ENCODE measurements around the gene PARD3. TPM values are rescaled to one million over a fixed set of nuclear protein-coding genes. Genes with fewer than 3 reads are reported as not detected.

PARD3 gene
- total RNA-seq, 1 donor from 2014 or later, result 34.1 TPM

- TF ChIP-seq, protein P1, sequence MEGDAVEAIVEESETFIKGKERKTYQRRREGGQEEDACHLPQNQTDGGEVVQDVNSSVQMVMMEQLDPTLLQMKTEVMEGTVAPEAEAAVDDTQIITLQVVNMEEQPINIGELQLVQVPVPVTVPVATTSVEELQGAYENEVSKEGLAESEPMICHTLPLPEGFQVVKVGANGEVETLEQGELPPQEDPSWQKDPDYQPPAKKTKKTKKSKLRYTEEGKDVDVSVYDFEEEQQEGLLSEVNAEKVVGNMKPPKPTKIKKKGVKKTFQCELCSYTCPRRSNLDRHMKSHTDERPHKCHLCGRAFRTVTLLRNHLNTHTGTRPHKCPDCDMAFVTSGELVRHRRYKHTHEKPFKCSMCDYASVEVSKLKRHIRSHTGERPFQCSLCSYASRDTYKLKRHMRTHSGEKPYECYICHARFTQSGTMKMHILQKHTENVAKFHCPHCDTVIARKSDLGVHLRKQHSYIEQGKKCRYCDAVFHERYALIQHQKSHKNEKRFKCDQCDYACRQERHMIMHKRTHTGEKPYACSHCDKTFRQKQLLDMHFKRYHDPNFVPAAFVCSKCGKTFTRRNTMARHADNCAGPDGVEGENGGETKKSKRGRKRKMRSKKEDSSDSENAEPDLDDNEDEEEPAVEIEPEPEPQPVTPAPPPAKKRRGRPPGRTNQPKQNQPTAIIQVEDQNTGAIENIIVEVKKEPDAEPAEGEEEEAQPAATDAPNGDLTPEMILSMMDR (IDR thresholded peaks at IDR 0.05), result no peak
Observed at GRCh38 chr10:34575882-34576281, 239.2 kb downstream of the PARD3 start.

GRCh38 chr10:34574353-34574934 lies 240.7 kb downstream of the PARD3 start:
- no peak overlapping the region for H3K4me3 ChIP-seq
- ATAC-seq (no peak), DNase-seq (no peak)
- no peaks in the 10 kb centered on the region for H3K36me3 ChIP-seq
- H3K9me3 ChIP-seq, result no peaks in the 10 kb centered on the region
- intact Hi-C loops (cut with DNase I), result no loop called here
- no peaks in the 10 kb centered on the region for H3K27me3 ChIP-seq (ENCODE audit: low read depth)
- no peaks in the 10 kb centered on the region for H3K4me1 ChIP-seq
- no peak overlapping the region for H3K27ac ChIP-seq
- TF ChIP-seq, protein P1 (IDR thresholded peaks at IDR 0.05), result no peak

More at GRCh38 chr10:34575882-34576281, 239.2 kb downstream of the PARD3 start:
- Histone ChIP-seq H3K4me3 (no peak overlapping the region), H3K27ac (no peak overlapping the region), H3K9me3 (no peaks in the 10 kb centered on the region), H3K4me1 (peaks cover 5% of the 10 kb centered on the region), H3K36me3 (no peaks in the 10 kb centered on the region), H3K27me3 (ENCODE audit: low read depth) (no peaks in the 10 kb centered on the region)
- intact Hi-C loops (cut with DNase I), result no loop called here
- DNase-seq (no peak), ATAC-seq (no peak)

- intact Hi-C loops (cut with DNase I), result no loop called here
- ATAC-seq, result no peak
- H3K9me3 ChIP-seq, result no peaks in the 10 kb centered on the region
- TF ChIP-seq, protein P1 (IDR thresholded peaks at IDR 0.05), result no peak
- no peaks in the 10 kb centered on the region for H3K4me1 ChIP-seq
- H3K27ac ChIP-seq, result no peak overlapping the region
- no peak for DNase-seq
- no peak overlapping the region for H3K4me3 ChIP-seq
- H3K27me3 ChIP-seq (ENCODE audit: low read depth), result no peaks in the 10 kb centered on the region
- no peaks in the 10 kb centered on the region for H3K36me3 ChIP-seq
Observed at GRCh38 chr10:34570887-34571286, 244.2 kb downstream of the PARD3 start.

- Histone ChIP-seq H3K9me3 (no peaks in the 10 kb centered on the region), H3K4me3 (no peak overlapping the region), H3K4me1 (no peaks in the 10 kb centered on the region), H3K27ac (no peak overlapping the region), H3K27me3 (ENCODE audit: low read depth) (no peaks in the 10 kb centered on the region), H3K36me3 (no peaks in the 10 kb centered on the region)
- ATAC-seq, result no peak
- DNase-seq, result no peak
- TF ChIP-seq, protein P1 (IDR thresholded peaks at IDR 0.05), result no peak
- intact Hi-C loops (cut with DNase I), result no loop called here
Observed at GRCh38 chr10:34567659-34568253, 247.3 kb downstream of the PARD3 start.

DNA sequence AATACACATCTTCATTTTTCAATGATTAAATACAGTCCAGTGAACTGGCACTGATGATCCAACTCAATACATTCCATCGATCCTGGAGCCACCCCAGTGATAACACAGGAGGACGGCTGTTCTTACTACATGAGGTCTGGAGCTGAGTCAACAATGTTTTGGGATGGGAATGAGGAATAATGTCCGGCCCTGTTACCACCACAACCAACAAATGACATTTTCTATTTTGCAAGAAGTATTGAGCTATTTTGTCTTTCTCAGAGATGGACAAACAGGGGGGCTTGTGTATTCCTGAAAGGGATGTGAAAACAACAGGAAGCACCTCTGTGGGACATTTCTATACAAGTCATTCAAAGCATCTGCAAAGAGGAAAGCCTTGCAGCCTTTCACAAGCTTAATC lies 249.2 kb downstream of the PARD3 start:
- ATAC-seq (no peak), DNase-seq (no peak)
- Histone ChIP-seq H3K9me3 (no peaks in the 10 kb centered on the region), H3K36me3 (no peaks in the 10 kb centered on the region), H3K27me3 (ENCODE audit: low read depth) (no peaks in the 10 kb centered on the region), H3K27ac (no peak overlapping the region), H3K4me1 (no peaks in the 10 kb centered on the region), H3K4me3 (no peak overlapping the region)
- intact Hi-C loops (cut with DNase I), result no loop called here
- TF ChIP-seq, protein P1 (IDR thresholded peaks at IDR 0.05), result no peak

Data from lower lobe of right lung (tissue), 2 donors.